Heart left ventricle (tissue), 11 donors: ENCODE results near the gene GIMAP6. TPM values are rescaled to one million over a fixed set of nuclear protein-coding genes. Genes with fewer than 3 reads are reported as not detected.

Experiments used
- polyA plus RNA-seq, 2 donors: library from polyadenylated mRNA; stranded (reverse); fragments of 200-250 nt; gene quantifications; one replicate each; pipeline ENCODE4 v1.2.3, GENCODE V29; 2013
- total RNA-seq, 9 donors: library from RNA; depleted of rRNA in 2 of 9; stranded (reverse); fragments of >200 nt in 2 of 9; fragmentation: NEBNext Ultra II Directional in 3 of 9; extraction: Animal tissue kit (Norgen Biotek cat#: 25700) in 3 of 9; gene quantifications; one replicate each; pipeline versions ENCODE4 v1.1.0 to v1.2.4, GENCODE V29; 2016 to 2023
- donor health status: ischemic (EF 13 %, LVEDD 7.1; RV severe dilation, severe dysfunction).
- donor health status: healthy with polysubstance abuse.
- donor health status: DM: no; HTN: yes; CAD: no.
- donor health status: DM: no; HTN: no; CAD: no.
- donor health status: ischemic (EF 25% LVEDD 5.7; RV mildly dilated, moderate dysfunction).
- donor health status: healthy.
- donor health status: DM: yes; HTN: yes; CAD: no.
- donor health status: PGD.
- donor health status: nonischemic (EF 23%, LVEDD 6.1; RV moderate dilation, normal function).

GIMAP6 gene
- total and polyA plus RNA-seq, 11 donors, result 13.8 to 52.7 (median 24.4) TPM

Other genes starting within 250 kb of the GIMAP6 start
- 10 to 100 TPM; 11.3 to 36.0 (median 14.9) TPM for gene GIMAP8, start 181.8 kb downstream of the GIMAP6 start, total RNA-seq
- 10 to 100 TPM; 11.7 to 20.3 TPM for gene GIMAP8, start 181.8 kb downstream of the GIMAP6 start, polyA plus RNA-seq
- 10 to 100 TPM; 14.4 to 46.8 (median 18.9) TPM for gene GIMAP7, start 117.5 kb downstream of the GIMAP6 start, total RNA-seq
- gene GIMAP7, start 117.5 kb downstream of the GIMAP6 start, polyA plus RNA-seq, result 10 to 100 TPM; 34.6 to 48.0 TPM
- gene GIMAP4, start 65.0 kb downstream of the GIMAP6 start, total RNA-seq, result 10 to 100 TPM; 25.1 to 80.2 (median 35.2) TPM
- gene GIMAP4, start 65.0 kb downstream of the GIMAP6 start, polyA plus RNA-seq, result 10 to 100 TPM; 32.8 to 35.5 TPM
- gene GIMAP2, start 53.3 kb upstream of the GIMAP6 start, total RNA-seq, result 10 to 100 TPM in 2 of 9 donors, 1 to 10 TPM in 7; 2.1 to 23.5 (median 4.9) TPM
- gene GIMAP2, start 53.3 kb upstream of the GIMAP6 start, polyA plus RNA-seq, result 1 to 10 TPM; 2.3 to 6.6 TPM
- 1 to 10 TPM; 3.4 to 9.2 (median 5.8) TPM for gene GIMAP1, start 84.2 kb upstream of the GIMAP6 start, total RNA-seq
- 1 to 10 TPM; 7.7 to 9.7 TPM for gene GIMAP1, start 84.2 kb upstream of the GIMAP6 start, polyA plus RNA-seq
- 10 to 100 TPM in 8 of 9 donors, 1 to 10 TPM in 1; 6.4 to 40.4 (median 12.2) TPM for gene GIMAP5, start 105.0 kb upstream of the GIMAP6 start, total RNA-seq
- gene GIMAP5, start 105.0 kb upstream of the GIMAP6 start, polyA plus RNA-seq, result 10 to 100 TPM; 22.1 to 22.2 TPM
- 100 to 1,000 TPM in 3 of 9 donors, 10 to 100 TPM in 6; 25.1 to 137 (median 84.4) TPM for gene TMEM176B, start 168.0 kb upstream of the GIMAP6 start, total RNA-seq
- gene TMEM176B, start 168.0 kb upstream of the GIMAP6 start, polyA plus RNA-seq, result 10 to 100 TPM; 18.9 to 21.2 TPM
- 10 to 100 TPM; 11.7 to 77.1 (median 37.9) TPM for gene TMEM176A, start 168.4 kb upstream of the GIMAP6 start, total RNA-seq
- gene TMEM176A, start 168.4 kb upstream of the GIMAP6 start, polyA plus RNA-seq, result 10 to 100 TPM; 10.2 to 17.9 TPM
- gene AOC1, start 220.1 kb upstream of the GIMAP6 start, total RNA-seq, result under 1 TPM in 5 of 9 donors, not detected in 4; 0.49 to 0.94 (median 0.69) TPM
- gene AOC1, start 220.1 kb upstream of the GIMAP6 start, polyA plus RNA-seq, result under 1 TPM in 1 of 2 donors, not detected in 1; 0.06 TPM